Measurements from ENCODE around the gene FMN2.

GRCh38 chr1:240271081-240271480 is 179.4 kb downstream of the FMN2 start:
- TF ChIP-seq CTCF (IDR thresholded peaks at IDR 0.05) (no peak), POLR2A (IDR thresholded peaks at IDR 0.05) (no peak)

Data from body of pancreas (tissue), 4 donors.